ENCODE results near the gene LMAN1L.

LMAN1L gene

GRCh38 chr15:74841891-74842373 is 29.3 kb downstream of the LMAN1L start:
- Mint-ChIP-seq H3K4me1 (ENCODE audit: low read depth) (peaks cover 41% of the 10 kb centered on the region), H3K9me3 (ENCODE audit: low read depth) (no peaks in the 10 kb centered on the region), H3K4me3 (peak overlapping the region; percentile 91), H3K36me3 (peaks cover 2% of the 10 kb centered on the region), H3K27me3 (no peaks in the 10 kb centered on the region), H3K27ac (peak overlapping the region; percentile 50)

GRCh38 chr15:74842581-74843444 is 30.2 kb downstream of the LMAN1L start, which contains the start of gene ULK3:
Gene ULK3, minus strand, starts transcription at chr15:74843156. Its CDS starts 51 bp downstream, at chr15:74843105.
- no peaks in the 10 kb centered on the region for H3K9me3 Mint-ChIP-seq (ENCODE audit: low read depth)
- peak within 1 kb of the TSS; percentile 96 for H3K27ac Mint-ChIP-seq
- peak within 1 kb of the TSS; percentile 91 for H3K4me3 Mint-ChIP-seq
- peaks cover 2% of the 10 kb centered on the region for H3K36me3 Mint-ChIP-seq
- peaks cover 41% of the 10 kb centered on the region for H3K4me1 Mint-ChIP-seq (ENCODE audit: low read depth)
- H3K27me3 Mint-ChIP-seq, result no peaks in the 10 kb centered on the region

GRCh38 chr15:74843445-74843828 is 30.8 kb downstream of the LMAN1L start:
- Mint-ChIP-seq H3K27ac (peak overlapping the region; percentile 96), H3K4me1 (ENCODE audit: low read depth) (peaks cover 41% of the 10 kb centered on the region), H3K9me3 (ENCODE audit: low read depth) (no peaks in the 10 kb centered on the region), H3K36me3 (peaks cover 2% of the 10 kb centered on the region), H3K4me3 (peak overlapping the region; percentile 90), H3K27me3 (no peaks in the 10 kb centered on the region)

GRCh38 chr15:74843891-74844299 is 31.3 kb downstream of the LMAN1L start:
- no peaks in the 10 kb centered on the region for H3K9me3 Mint-ChIP-seq (ENCODE audit: low read depth)
- H3K27ac Mint-ChIP-seq, result peak overlapping the region; percentile 96
- H3K36me3 Mint-ChIP-seq, result peaks cover 2% of the 10 kb centered on the region
- peak overlapping the region; percentile 90 for H3K4me3 Mint-ChIP-seq
- peaks cover 41% of the 10 kb centered on the region for H3K4me1 Mint-ChIP-seq (ENCODE audit: low read depth)
- H3K27me3 Mint-ChIP-seq, result no peaks in the 10 kb centered on the region

- Mint-ChIP-seq H3K4me1 (ENCODE audit: low read depth) (peaks cover 41% of the 10 kb centered on the region), H3K9me3 (ENCODE audit: low read depth) (no peaks in the 10 kb centered on the region), H3K27ac (peak overlapping the region; percentile 92), H3K27me3 (no peaks in the 10 kb centered on the region), H3K36me3 (peaks cover 2% of the 10 kb centered on the region), H3K4me3 (peak overlapping the region; percentile 51)
Measured at GRCh38 chr15:74844319-74845207, 31.9 kb downstream of the LMAN1L start.

- Mint-ChIP-seq H3K27me3 (no peaks in the 10 kb centered on the region), H3K36me3 (peaks cover 2% of the 10 kb centered on the region), H3K9me3 (ENCODE audit: low read depth) (no peaks in the 10 kb centered on the region), H3K4me3 (peak overlapping the region; percentile 51), H3K27ac (peak overlapping the region; percentile 92), H3K4me1 (ENCODE audit: low read depth) (peaks cover 41% of the 10 kb centered on the region)
Measured at GRCh38 chr15:74845208-74845568, 32.6 kb downstream of the LMAN1L start.

DNA sequence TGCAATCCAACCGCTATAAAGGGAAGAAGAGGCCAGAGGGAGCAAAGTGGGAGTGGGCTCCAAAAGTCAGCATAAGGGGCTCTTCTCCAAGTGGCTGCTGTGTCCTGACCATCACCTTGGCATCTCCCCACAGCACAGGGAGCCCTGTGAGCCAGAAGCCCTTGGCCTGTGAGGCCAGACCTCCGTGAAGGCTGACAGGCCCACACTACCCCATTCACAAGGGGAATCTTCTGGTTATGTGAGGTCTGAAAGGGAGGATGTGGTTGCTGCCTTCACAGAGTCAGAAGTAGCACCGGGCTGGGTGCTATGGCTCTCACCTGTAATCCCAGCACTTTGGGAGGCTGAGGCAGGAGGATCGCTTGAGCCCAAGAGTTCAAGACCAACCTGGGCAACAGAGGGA is 32.9 kb downstream of the LMAN1L start:
- peaks cover 41% of the 10 kb centered on the region for H3K4me1 Mint-ChIP-seq (ENCODE audit: low read depth)
- no peaks in the 10 kb centered on the region for H3K9me3 Mint-ChIP-seq (ENCODE audit: low read depth)
- H3K27ac Mint-ChIP-seq, result peak overlapping the region; percentile 92
- H3K27me3 Mint-ChIP-seq, result no peaks in the 10 kb centered on the region
- H3K4me3 Mint-ChIP-seq, result peak overlapping the region; percentile 51
- H3K36me3 Mint-ChIP-seq, result peaks cover 2% of the 10 kb centered on the region

DNA sequence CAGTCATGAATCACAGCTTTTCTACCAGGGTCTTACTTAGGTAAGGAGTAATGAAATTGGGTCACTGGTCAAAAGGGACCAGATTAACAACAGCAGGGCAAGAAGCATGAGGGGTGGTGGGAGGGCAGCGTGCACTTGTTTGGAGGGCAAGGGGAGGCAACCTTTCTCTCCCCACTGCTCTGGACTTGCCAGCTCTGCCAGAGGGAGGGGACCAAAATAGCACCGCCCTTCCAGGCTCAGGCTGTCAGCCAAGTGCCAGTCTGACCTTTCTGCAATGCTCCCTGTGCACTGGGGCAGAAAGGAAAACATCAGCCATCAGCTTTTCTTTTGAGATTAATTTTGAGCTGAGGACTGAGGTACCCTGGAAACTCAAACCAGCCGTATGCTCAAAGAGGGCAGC is 34.8 kb downstream of the LMAN1L start:
- Mint-ChIP-seq H3K27me3 (no peaks in the 10 kb centered on the region), H3K27ac (no peak overlapping the region), H3K4me1 (ENCODE audit: low read depth) (peaks cover 25% of the 10 kb centered on the region), H3K9me3 (ENCODE audit: low read depth) (no peaks in the 10 kb centered on the region), H3K4me3 (no peak overlapping the region), H3K36me3 (peaks cover 2% of the 10 kb centered on the region)

DNA sequence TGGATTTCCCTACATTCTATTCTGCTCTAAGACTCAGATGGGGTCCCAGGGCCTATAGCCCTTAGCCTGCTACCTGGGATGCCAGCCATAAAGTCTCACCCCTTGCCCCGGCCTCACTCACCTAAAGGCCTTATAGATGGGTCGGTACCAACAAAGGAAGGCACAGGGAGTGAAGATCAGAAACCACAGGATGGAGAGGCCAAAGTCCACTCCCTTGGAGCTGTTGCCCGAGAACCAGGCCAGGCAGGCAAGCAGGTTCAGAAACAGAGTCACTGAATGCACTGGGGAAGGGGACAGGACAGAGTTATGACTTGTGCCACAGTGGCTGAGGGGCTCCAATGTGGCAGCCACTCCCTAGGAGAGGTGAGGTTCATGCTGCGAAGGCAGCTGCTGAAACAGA is 37.8 kb downstream of the LMAN1L start:
- Mint-ChIP-seq H3K9me3 (ENCODE audit: low read depth) (no peaks in the 10 kb centered on the region), H3K4me3 (no peak overlapping the region), H3K27ac (no peak overlapping the region), H3K27me3 (no peaks in the 10 kb centered on the region), H3K4me1 (ENCODE audit: low read depth) (peaks cover 8% of the 10 kb centered on the region), H3K36me3 (peaks cover 2% of the 10 kb centered on the region)

DNA sequence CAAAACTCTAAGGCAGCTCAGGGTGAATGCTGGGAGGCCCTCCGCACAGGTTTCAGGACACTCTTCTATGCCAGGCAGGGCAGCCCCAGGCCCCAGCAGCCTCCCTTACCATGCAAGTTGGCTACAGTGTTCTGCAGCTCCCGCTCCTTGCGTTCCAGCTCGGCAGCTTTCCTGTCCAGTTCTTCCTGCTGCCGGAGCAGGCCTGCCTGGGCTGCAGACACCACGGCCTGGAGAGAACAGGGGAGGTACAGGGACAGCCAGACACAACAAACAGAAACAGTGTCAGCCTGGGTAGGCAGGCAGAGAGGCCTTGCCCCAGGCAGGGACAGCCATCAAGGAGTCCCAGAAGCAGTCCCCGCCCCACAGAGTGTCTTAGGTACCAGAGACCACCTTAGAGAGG is 39.3 kb downstream of the LMAN1L start:
- H3K4me3 Mint-ChIP-seq, result no peak overlapping the region
- peaks cover 6% of the 10 kb centered on the region for H3K4me1 Mint-ChIP-seq (ENCODE audit: low read depth)
- H3K36me3 Mint-ChIP-seq, result no peaks in the 10 kb centered on the region
- H3K27ac Mint-ChIP-seq, result no peak overlapping the region
- no peaks in the 10 kb centered on the region for H3K9me3 Mint-ChIP-seq (ENCODE audit: low read depth)
- H3K27me3 Mint-ChIP-seq, result no peaks in the 10 kb centered on the region

- no peak overlapping the region for H3K4me3 Mint-ChIP-seq
- peaks cover 26% of the 10 kb centered on the region for H3K4me1 Mint-ChIP-seq (ENCODE audit: low read depth)
- no peaks in the 10 kb centered on the region for H3K36me3 Mint-ChIP-seq
- H3K27ac Mint-ChIP-seq, result peak overlapping the region; percentile 10
- no peaks in the 10 kb centered on the region for H3K9me3 Mint-ChIP-seq (ENCODE audit: low read depth)
- H3K27me3 Mint-ChIP-seq, result no peaks in the 10 kb centered on the region
Measured at GRCh38 chr15:74854453-74855022, 41.9 kb downstream of the LMAN1L start.

- no peaks in the 10 kb centered on the region for H3K36me3 Mint-ChIP-seq
- H3K4me3 Mint-ChIP-seq, result no peak overlapping the region
- H3K27me3 Mint-ChIP-seq, result no peaks in the 10 kb centered on the region
- no peaks in the 10 kb centered on the region for H3K9me3 Mint-ChIP-seq (ENCODE audit: low read depth)
- H3K4me1 Mint-ChIP-seq (ENCODE audit: low read depth), result peaks cover 30% of the 10 kb centered on the region
- peak overlapping the region; percentile 58 for H3K27ac Mint-ChIP-seq
Measured at GRCh38 chr15:74855857-74856256, 43.2 kb downstream of the LMAN1L start.

DNA sequence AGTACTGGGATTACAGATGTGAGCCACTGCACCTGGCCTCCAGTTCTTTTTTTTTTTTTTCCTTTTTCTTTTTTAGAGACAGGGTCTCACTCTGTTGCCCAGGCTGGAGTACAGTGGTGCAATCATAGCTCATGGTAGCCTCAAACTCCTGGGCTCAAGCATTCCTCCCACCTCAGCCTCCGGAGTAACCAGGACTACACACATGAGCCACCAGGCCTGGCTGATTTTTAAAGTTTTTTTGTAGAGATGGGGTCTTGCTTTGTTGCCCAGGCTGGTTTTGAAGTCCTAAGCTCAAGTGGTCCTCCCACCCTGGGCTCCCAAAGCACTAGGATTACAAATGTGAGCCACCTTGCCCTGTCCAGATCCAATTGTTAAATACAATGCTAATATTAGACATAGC is 43.9 kb downstream of the LMAN1L start:
- H3K27ac Mint-ChIP-seq, result peak overlapping the region; percentile 54
- H3K4me3 Mint-ChIP-seq, result no peak overlapping the region
- H3K4me1 Mint-ChIP-seq (ENCODE audit: low read depth), result peaks cover 34% of the 10 kb centered on the region
- H3K27me3 Mint-ChIP-seq, result no peaks in the 10 kb centered on the region
- H3K36me3 Mint-ChIP-seq, result no peaks in the 10 kb centered on the region
- H3K9me3 Mint-ChIP-seq (ENCODE audit: low read depth), result no peaks in the 10 kb centered on the region

- Mint-ChIP-seq H3K36me3 (no peaks in the 10 kb centered on the region), H3K9me3 (ENCODE audit: low read depth) (no peaks in the 10 kb centered on the region), H3K27me3 (no peaks in the 10 kb centered on the region), H3K27ac (peak overlapping the region; percentile 92), H3K4me3 (no peak overlapping the region), H3K4me1 (ENCODE audit: low read depth) (peaks cover 34% of the 10 kb centered on the region)
Measured at GRCh38 chr15:74857082-74857655, 44.5 kb downstream of the LMAN1L start.
